Nephron progenitor cell (in vitro differentiated cells): ENCODE results near the gene WWOX.

Experiments
- DNase-seq: peaks from one replicate; pipeline ENCODE4 v3.0.0; 2021
- H3K27ac Mint-ChIP-seq: 2 replicates; pipeline ENCODE4 v1.8.0; 2021; ENCODE audit warnings: mild to moderate bottlenecking, moderate library complexity, mixed read lengths
- H3K27me3 Mint-ChIP-seq: 2 replicates; pipeline ENCODE4 v1.8.0; 2021; ENCODE audit warnings: mild to moderate bottlenecking, low read depth, mixed read lengths; ENCODE audit not compliant: poor library complexity
- H3K36me3 Mint-ChIP-seq: 2 replicates; pipeline ENCODE4 v1.8.0; 2021; ENCODE audit warnings: low read depth, mixed read lengths
- H3K4me1 Mint-ChIP-seq: 2 replicates; pipeline ENCODE4 v1.8.0; 2021; ENCODE audit warnings: mixed read lengths
- H3K4me3 Mint-ChIP-seq: 2 replicates; pipeline ENCODE4 v1.8.0; 2021; ENCODE audit warnings: mild to moderate bottlenecking, moderate library complexity, mixed read lengths
- H3K9me3 Mint-ChIP-seq: 2 replicates; pipeline ENCODE4 v1.8.0; 2021; ENCODE audit warnings: mild to moderate bottlenecking, moderate library complexity, mixed read lengths
- CTCF ChIP-seq: fragments of 200-600 bp; sonication (generic); IDR thresholded peaks from 2 replicates; pipeline ENCODE4 v1.5.0; 2021; ENCODE audit warnings: antibody characterized with exemption

WWOX gene

GRCh38 chr16:78751601-78752000 is 652.1 kb downstream of the WWOX start:
- H3K4me1 Mint-ChIP-seq: peaks cover 33% of the 10 kb centered on the region
- H3K9me3 Mint-ChIP-seq: peaks cover 7% of the 10 kb centered on the region
- DNase-seq: no peak
- H3K4me3 Mint-ChIP-seq: no peak overlapping the region
- TF ChIP-seq CTCF: no peak
- H3K27ac Mint-ChIP-seq: no peak overlapping the region
- no peaks in the 10 kb centered on the region for H3K36me3 Mint-ChIP-seq
- H3K27me3 Mint-ChIP-seq: no peaks in the 10 kb centered on the region

GRCh38 chr16:78754713-78755112 is 655.3 kb downstream of the WWOX start:
- Mint-ChIP-seq H3K27me3 (no peaks in the 10 kb centered on the region), H3K4me3 (no peak overlapping the region), H3K27ac (no peak overlapping the region), H3K9me3 (peaks cover 4% of the 10 kb centered on the region), H3K36me3 (no peaks in the 10 kb centered on the region), H3K4me1 (peaks cover 4% of the 10 kb centered on the region)
- TF ChIP-seq CTCF: no peak
- DNase-seq: no peak

- H3K4me3 Mint-ChIP-seq: no peak overlapping the region
- no peaks in the 10 kb centered on the region for H3K27me3 Mint-ChIP-seq
- H3K9me3 Mint-ChIP-seq: peaks cover 4% of the 10 kb centered on the region
- H3K27ac Mint-ChIP-seq: peak overlapping the region; percentile 29
- no peaks in the 10 kb centered on the region for H3K4me1 Mint-ChIP-seq
- DNase-seq: no peak
- H3K36me3 Mint-ChIP-seq: no peaks in the 10 kb centered on the region
- TF ChIP-seq CTCF: no peak
Observed at GRCh38 chr16:78755751-78756661, 656.6 kb downstream of the WWOX start.

- no peak overlapping the region for H3K27ac Mint-ChIP-seq
- no peak for TF ChIP-seq CTCF
- H3K4me1 Mint-ChIP-seq: no peaks in the 10 kb centered on the region
- peaks cover 4% of the 10 kb centered on the region for H3K9me3 Mint-ChIP-seq
- no peaks in the 10 kb centered on the region for H3K27me3 Mint-ChIP-seq
- H3K4me3 Mint-ChIP-seq: no peak overlapping the region
- no peaks in the 10 kb centered on the region for H3K36me3 Mint-ChIP-seq
- DNase-seq: no peak
Observed at GRCh38 chr16:78759596-78759995, 660.1 kb downstream of the WWOX start.

GRCh38 chr16:78760611-78761010 is 661.2 kb downstream of the WWOX start:
- H3K27me3 Mint-ChIP-seq: no peaks in the 10 kb centered on the region
- no peaks in the 10 kb centered on the region for H3K36me3 Mint-ChIP-seq
- TF ChIP-seq CTCF: no peak
- no peak for DNase-seq
- H3K9me3 Mint-ChIP-seq: peaks cover 4% of the 10 kb centered on the region
- no peak overlapping the region for H3K4me3 Mint-ChIP-seq
- H3K27ac Mint-ChIP-seq: no peak overlapping the region
- H3K4me1 Mint-ChIP-seq: peaks cover 2% of the 10 kb centered on the region

- no peak for TF ChIP-seq CTCF
- DNase-seq: no peak
- H3K27me3 Mint-ChIP-seq: no peaks in the 10 kb centered on the region
- no peak overlapping the region for H3K4me3 Mint-ChIP-seq
- H3K36me3 Mint-ChIP-seq: no peaks in the 10 kb centered on the region
- H3K9me3 Mint-ChIP-seq: no peaks in the 10 kb centered on the region
- H3K4me1 Mint-ChIP-seq: peaks cover 9% of the 10 kb centered on the region
- H3K27ac Mint-ChIP-seq: no peak overlapping the region
Observed at GRCh38 chr16:78761427-78761826, 662.0 kb downstream of the WWOX start.
